Measurements from ENCODE around the gene NEUROD4.

DNA sequence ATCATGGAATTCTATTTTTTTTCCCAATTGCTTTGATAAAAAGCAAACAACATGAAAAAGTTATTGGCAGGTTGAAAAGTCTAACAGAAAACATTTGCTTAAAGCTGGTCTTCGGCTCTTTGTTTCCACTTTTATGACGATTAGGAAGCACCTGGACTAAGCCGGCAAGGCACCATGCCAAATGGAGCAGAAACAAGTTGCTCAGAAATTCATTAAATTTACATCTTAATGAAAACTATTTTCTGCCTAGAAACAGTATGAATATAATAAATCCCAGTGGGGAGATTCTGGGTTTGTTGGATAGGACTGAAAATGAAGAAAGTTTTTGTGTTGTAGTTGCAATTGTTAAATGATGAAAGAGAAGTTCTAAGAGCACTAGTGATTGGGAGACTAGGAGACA lies 55.0 kb downstream of the NEUROD4 start:
- TF ChIP-seq, protein P1, sequence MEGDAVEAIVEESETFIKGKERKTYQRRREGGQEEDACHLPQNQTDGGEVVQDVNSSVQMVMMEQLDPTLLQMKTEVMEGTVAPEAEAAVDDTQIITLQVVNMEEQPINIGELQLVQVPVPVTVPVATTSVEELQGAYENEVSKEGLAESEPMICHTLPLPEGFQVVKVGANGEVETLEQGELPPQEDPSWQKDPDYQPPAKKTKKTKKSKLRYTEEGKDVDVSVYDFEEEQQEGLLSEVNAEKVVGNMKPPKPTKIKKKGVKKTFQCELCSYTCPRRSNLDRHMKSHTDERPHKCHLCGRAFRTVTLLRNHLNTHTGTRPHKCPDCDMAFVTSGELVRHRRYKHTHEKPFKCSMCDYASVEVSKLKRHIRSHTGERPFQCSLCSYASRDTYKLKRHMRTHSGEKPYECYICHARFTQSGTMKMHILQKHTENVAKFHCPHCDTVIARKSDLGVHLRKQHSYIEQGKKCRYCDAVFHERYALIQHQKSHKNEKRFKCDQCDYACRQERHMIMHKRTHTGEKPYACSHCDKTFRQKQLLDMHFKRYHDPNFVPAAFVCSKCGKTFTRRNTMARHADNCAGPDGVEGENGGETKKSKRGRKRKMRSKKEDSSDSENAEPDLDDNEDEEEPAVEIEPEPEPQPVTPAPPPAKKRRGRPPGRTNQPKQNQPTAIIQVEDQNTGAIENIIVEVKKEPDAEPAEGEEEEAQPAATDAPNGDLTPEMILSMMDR (IDR thresholded peaks at IDR 0.05; ENCODE audit: low read depth, low read length) = no peak
- TF ChIP-seq EZH2phosphoT487 (IDR thresholded peaks at IDR 0.05; ENCODE audit: low read depth) = no peak
